ENCODE measurements around the gene GOLT1B. TPM values are rescaled to one million over a fixed set of nuclear protein-coding genes. Genes with fewer than 3 reads are reported as not detected.

The GOLT1B gene
- total RNA-seq, 1 experiment from 2014 or later, result 46.1 TPM

- Mint-ChIP-seq H3K27ac (no peak overlapping the region), H3K36me3 (ENCODE audit: insufficient read depth in 1 of 3, low read depth in 3 of 3) (no peaks in the 10 kb centered on the region), H3K4me3 (no peak overlapping the region), H3K9me3 (no peaks in the 10 kb centered on the region), H3K27me3 (ENCODE audit: low read depth) (peaks cover 2% of the 10 kb centered on the region), H3K4me1 (peaks cover 6 to 7% of the 10 kb centered on the region in 2 experiments; a peak in 1 of 4 replicates)
- Histone ChIP-seq H2AFZ (ENCODE audit: low read length) (no peak overlapping the region), H3K9ac (ENCODE audit: extremely low read depth, insufficient read length, low read length) (no peak overlapping the region), H3K4ac (ENCODE audit: low read depth, low read length) (no peak overlapping the region), H2AK5ac (ENCODE audit: insufficient read length, low read length) (no peak overlapping the region), H3K79me1 (ENCODE audit: insufficient read depth, low read depth, low read length, poor library complexity, severe bottlenecking) (no peaks in the 10 kb centered on the region), H4K20me1 (ENCODE audit: control insufficient read depth, insufficient read depth, insufficient read length) (no peaks in the 10 kb centered on the region), H2BK20ac (ENCODE audit: low read depth, low read length, poor library complexity, severe bottlenecking) (no peak overlapping the region), H3K56ac (ENCODE audit: insufficient read length, low read depth, low read length) (no peak overlapping the region), H3K27me3 (ENCODE audit: insufficient read depth, low read length) (no peaks in the 10 kb centered on the region), H2BK15ac (ENCODE audit: low read depth, low read length) (no peak overlapping the region), H2BK120ac (ENCODE audit: low read depth, low read length, poor library complexity, severe bottlenecking) (no peak overlapping the region), H3K79me2 (ENCODE audit: insufficient read depth, low read length) (no peaks in the 10 kb centered on the region), H3T11ph (ENCODE audit: low read length) (no peak overlapping the region), H3K4me2 (ENCODE audit: insufficient read depth, insufficient read length, low read length) (no peak overlapping the region), H3K18ac (ENCODE audit: insufficient read length, low read depth, low read length) (no peak overlapping the region), H2BK5ac (ENCODE audit: insufficient read length, low read length) (no peak overlapping the region), H3K23me2 (ENCODE audit: insufficient read length, low read depth, low read length, poor library complexity, severe bottlenecking) (no peaks in the 10 kb centered on the region), H3K23ac (ENCODE audit: insufficient read length, low read depth, low read length) (no peak overlapping the region), H3K9me3 (ENCODE audit: control insufficient read depth, low read depth, low read length) (no peaks in the 10 kb centered on the region), H4K8ac (replicated peaks; ENCODE audit: insufficient read length, low read depth, low read length) (no peak overlapping the region), H4K5ac (ENCODE audit: insufficient read length, low read depth, low read length) (no peak overlapping the region), H2BK12ac (ENCODE audit: insufficient read length, low read depth, low read length) (no peak overlapping the region), H3K4me1 (ENCODE audit: insufficient read depth, low read length) (no peaks in the 10 kb centered on the region), H4K91ac (ENCODE audit: insufficient read length, low read depth, low read length) (no peak overlapping the region), H3K27ac (ENCODE audit: insufficient read length, low read depth, low read length) (no peak overlapping the region), H3K14ac (ENCODE audit: insufficient read depth, low read length) (no peak overlapping the region)
- no peak for DNase-seq
- no CpG with 5 or more reads among the region's 6 CpGs for WGBS (ENCODE audit: extremely low coverage, insufficient read length, low lambda C conversion rate)
- TF ChIP-seq CTCF (conservative IDR thresholded peaks at IDR 0.05), result no peak
Observed at GRCh38 chr12:21541773-21542172, 40.2 kb downstream of the GOLT1B start.
